Bronchus fibroblast of lung (primary cell): ENCODE data around the gene ESM1. TPM values are rescaled to one million over a fixed set of nuclear protein-coding genes. Genes with fewer than 3 reads are reported as not detected.

Experiments
- total RNA-seq: library from RNA; depleted of rRNA; stranded (reverse); fragments of >200 nt; gene quantifications from 2 replicates; pipeline ENCODE4 v1.2.3, GENCODE V29; 2015

The ESM1 gene
- total RNA-seq: 1.0 and 2.5 TPM in 2 replicates

GRCh38 chr5:54985301-54986268 is at the start of gene ESM1:
TSS of gene ESM1 (minus strand) at chr5:54985593. CDS start at chr5:54985517, 76 bp downstream.

Other genes starting within 250 kb of the ESM1 start
- gene GZMK, start 38.7 kb upstream of the ESM1 start, total RNA-seq: not detected in 2 replicates
- gene GZMA, start 117.1 kb upstream of the ESM1 start, total RNA-seq: not detected in 2 replicates
- 137 and 151 TPM in 2 replicates for gene GPX8, start 174.6 kb upstream of the ESM1 start, total RNA-seq
- not detected in 2 replicates for gene CDC20B, start 187.6 kb upstream of the ESM1 start, total RNA-seq
- gene MCIDAS, start 241.7 kb upstream of the ESM1 start, total RNA-seq: not detected in 2 replicates
- 0.15 TPM in 1 of 2 replicates, not detected in the other for gene CCNO, start 248.0 kb upstream of the ESM1 start, total RNA-seq